ENCODE measurements around the gene COX7A2. TPM values are rescaled to one million over a fixed set of nuclear protein-coding genes. Genes with fewer than 3 reads are reported as not detected.

The COX7A2 gene
- total RNA-seq, 1 donor from 2014 or later = 232 TPM

DNA sequence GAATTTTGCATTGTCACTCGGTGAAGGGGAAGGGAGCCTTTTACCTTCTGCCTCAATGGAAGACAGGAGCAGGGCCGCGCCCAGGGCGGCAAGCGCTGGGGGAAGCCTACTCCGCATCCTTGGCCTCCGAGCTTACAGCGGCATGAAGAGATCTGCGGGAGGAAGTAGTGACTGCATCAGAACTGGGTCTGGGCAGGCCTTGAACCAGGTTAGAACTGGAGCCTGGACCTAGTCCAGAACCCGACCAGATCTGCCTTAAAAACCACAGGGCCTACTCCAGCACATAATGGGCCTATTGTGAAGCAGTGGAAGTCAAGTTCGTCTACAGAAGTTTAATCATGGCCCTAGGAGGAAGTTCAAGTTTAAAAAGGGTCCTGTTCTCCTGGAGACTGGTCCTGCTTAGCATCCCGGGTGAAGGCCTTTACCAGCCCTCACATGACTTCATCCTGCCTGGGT is 40.9 kb downstream of the COX7A2 start:
- Mint-ChIP-seq H3K4me1 (peaks cover 51% of the 10 kb centered on the region), H3K4me3 (peak overlapping the region; percentile 82), H3K9me3 (no peaks in the 10 kb centered on the region), H3K36me3 (no peaks in the 10 kb centered on the region), H3K27me3 (ENCODE audit: low read depth) (peaks cover 70% of the 10 kb centered on the region), H3K27ac (no peak overlapping the region)
- no peak for DNase-seq (ENCODE audit: low spot score in 2 of 2, unreplicated experiment in 2 of 2)
- TF ChIP-seq, protein P1, sequence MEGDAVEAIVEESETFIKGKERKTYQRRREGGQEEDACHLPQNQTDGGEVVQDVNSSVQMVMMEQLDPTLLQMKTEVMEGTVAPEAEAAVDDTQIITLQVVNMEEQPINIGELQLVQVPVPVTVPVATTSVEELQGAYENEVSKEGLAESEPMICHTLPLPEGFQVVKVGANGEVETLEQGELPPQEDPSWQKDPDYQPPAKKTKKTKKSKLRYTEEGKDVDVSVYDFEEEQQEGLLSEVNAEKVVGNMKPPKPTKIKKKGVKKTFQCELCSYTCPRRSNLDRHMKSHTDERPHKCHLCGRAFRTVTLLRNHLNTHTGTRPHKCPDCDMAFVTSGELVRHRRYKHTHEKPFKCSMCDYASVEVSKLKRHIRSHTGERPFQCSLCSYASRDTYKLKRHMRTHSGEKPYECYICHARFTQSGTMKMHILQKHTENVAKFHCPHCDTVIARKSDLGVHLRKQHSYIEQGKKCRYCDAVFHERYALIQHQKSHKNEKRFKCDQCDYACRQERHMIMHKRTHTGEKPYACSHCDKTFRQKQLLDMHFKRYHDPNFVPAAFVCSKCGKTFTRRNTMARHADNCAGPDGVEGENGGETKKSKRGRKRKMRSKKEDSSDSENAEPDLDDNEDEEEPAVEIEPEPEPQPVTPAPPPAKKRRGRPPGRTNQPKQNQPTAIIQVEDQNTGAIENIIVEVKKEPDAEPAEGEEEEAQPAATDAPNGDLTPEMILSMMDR (IDR thresholded peaks at IDR 0.05; ENCODE audit: unreplicated experiment) = no peak

DNA sequence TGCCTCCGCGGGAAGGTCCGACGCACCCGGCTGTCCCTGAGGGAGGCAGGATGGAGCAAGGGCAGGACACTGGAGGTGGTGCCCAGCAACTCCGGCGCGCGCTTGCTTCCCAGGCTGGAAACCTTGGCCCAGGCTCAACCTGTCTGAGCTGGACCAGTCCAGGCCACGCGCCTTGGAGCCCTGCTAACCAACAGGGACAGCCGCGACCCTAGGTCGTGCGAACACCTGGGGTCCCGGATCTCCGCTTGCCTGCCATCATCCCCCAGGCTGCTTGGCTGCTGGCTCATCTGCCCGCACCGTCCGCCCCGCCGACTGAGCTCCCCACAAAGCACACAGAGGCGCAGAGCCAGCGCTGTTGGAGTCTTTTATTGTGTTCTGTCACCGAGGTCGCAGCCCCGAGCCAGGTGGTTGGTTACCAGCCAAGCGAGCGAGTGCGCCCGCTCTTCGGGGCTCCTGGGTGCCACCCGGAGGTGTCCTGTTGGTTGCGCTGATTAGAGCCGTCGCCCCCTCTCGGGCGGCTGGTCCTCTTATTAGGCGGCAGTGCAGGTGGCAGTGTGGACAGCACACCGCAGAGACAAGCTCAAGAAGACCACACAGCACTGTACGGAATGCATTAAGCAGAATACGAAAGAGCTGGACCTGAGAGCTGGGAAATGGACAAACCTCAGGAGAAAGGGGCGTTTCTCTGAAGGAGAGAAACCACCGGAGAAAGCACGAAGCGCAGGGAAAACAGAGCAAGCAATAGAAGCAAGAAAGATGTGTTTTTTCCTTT is 41.5 kb downstream of the COX7A2 start:
- Mint-ChIP-seq H3K9me3 (no peaks in the 10 kb centered on the region), H3K4me1 (peaks cover 45% of the 10 kb centered on the region), H3K4me3 (peak overlapping the region; percentile 82), H3K36me3 (no peaks in the 10 kb centered on the region), H3K27ac (no peak overlapping the region), H3K27me3 (ENCODE audit: low read depth) (peaks cover 64% of the 10 kb centered on the region)
- TF ChIP-seq, protein P1 (IDR thresholded peaks at IDR 0.05; ENCODE audit: unreplicated experiment) = no peak
- DNase-seq (ENCODE audit: low spot score in 2 of 2, unreplicated experiment in 2 of 2) = peak in 1 of 2 experiments; percentile 49

DNA sequence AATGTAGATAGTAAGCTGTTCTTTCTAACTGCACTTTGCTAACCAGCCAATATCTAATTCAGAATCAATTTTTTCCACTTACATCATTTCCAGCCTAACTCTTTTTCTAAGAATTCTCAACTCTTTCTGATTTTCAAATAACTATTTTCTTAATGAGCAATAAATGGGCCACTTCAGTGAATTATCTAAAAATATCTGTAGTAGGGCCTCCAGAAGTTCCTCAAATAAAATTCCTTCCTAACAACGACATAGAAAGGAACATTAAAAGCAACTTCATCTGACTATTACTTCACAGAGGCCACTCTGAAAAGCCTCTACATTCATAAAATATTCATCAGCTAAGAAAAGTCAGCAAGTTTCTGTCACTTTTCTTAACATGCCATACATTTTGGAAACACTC is 42.6 kb downstream of the COX7A2 start:
- Mint-ChIP-seq H3K4me3 (no peak overlapping the region), H3K9me3 (peaks cover 1% of the 10 kb centered on the region), H3K36me3 (no peaks in the 10 kb centered on the region), H3K27me3 (ENCODE audit: low read depth) (peaks cover 54% of the 10 kb centered on the region), H3K4me1 (peaks cover 36% of the 10 kb centered on the region), H3K27ac (no peak overlapping the region)
- TF ChIP-seq, protein P1 (IDR thresholded peaks at IDR 0.05; ENCODE audit: unreplicated experiment) = no peak
- no peak for DNase-seq (ENCODE audit: low spot score in 2 of 2, unreplicated experiment in 2 of 2)

DNA sequence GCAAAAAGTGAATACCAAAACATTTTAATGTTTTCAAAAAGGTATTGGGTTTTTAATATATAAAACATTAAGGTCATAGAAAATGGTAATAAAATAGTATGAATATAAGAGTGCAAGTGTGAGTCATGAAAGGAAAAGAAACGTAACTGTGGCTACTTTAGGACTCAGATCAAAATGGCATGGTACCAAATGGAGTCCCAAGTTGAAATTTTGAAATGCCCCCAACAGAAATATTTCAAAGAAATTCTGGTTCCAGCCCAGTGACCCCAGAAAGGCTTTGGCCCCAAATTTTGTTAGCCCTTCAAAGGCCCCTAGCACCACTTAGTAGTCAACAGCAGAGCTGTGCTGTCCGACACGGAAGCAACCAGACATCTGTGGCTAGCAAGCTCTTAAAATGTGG is 43.7 kb downstream of the COX7A2 start:
- H3K9me3 Mint-ChIP-seq = peaks cover 6% of the 10 kb centered on the region
- peaks cover 42% of the 10 kb centered on the region for H3K27me3 Mint-ChIP-seq (ENCODE audit: low read depth)
- DNase-seq (ENCODE audit: low spot score in 2 of 2, unreplicated experiment in 2 of 2) = no peak
- TF ChIP-seq, protein P1 (IDR thresholded peaks at IDR 0.05; ENCODE audit: unreplicated experiment) = no peak
- H3K4me1 Mint-ChIP-seq = peaks cover 25% of the 10 kb centered on the region
- H3K27ac Mint-ChIP-seq = no peak overlapping the region
- H3K36me3 Mint-ChIP-seq = no peaks in the 10 kb centered on the region
- H3K4me3 Mint-ChIP-seq = no peak overlapping the region

DNA sequence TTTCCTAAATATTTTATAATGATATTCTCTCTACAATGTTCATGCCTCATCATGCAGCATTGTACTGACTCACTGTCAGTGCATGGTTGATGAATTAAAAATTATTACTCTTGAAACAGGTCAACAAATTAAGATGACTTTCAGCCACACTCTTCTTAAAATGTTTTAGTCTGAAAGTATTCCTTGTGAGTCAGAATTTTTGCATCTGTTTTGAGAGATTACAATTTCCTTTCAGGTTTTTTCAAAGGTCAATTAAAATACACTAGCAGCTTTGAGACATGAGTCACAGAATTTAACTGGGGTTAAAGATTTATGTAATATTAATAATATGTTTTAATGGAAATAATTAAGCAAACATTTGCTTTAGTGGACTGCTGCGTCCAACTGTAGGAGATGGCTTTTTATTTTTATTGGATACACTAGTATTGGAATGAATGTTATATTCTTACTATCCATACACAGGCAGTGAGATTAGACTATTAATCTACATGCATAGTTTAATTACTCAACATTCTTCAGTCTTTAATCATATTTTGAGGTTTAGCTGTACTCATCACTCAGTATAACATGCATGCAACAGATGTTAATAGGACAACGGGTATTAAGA is 47.4 kb downstream of the COX7A2 start:
- Mint-ChIP-seq H3K4me3 (no peak overlapping the region), H3K27me3 (ENCODE audit: low read depth) (peaks cover 8% of the 10 kb centered on the region), H3K4me1 (peaks cover under 1% of the 10 kb centered on the region), H3K27ac (no peak overlapping the region), H3K36me3 (no peaks in the 10 kb centered on the region), H3K9me3 (peaks cover 6% of the 10 kb centered on the region)
- DNase-seq (ENCODE audit: low spot score in 2 of 2, unreplicated experiment in 2 of 2) = no peak
- TF ChIP-seq, protein P1 (IDR thresholded peaks at IDR 0.05; ENCODE audit: unreplicated experiment) = no peak
